Measurements from ENCODE around the gene CCDC195. TPM values are rescaled to one million over a fixed set of nuclear protein-coding genes. Genes with fewer than 3 reads are reported as not detected.

The CCDC195 gene
- total and polyA plus RNA-seq, 2 experiments from 2014 or later, result not detected

DNA sequence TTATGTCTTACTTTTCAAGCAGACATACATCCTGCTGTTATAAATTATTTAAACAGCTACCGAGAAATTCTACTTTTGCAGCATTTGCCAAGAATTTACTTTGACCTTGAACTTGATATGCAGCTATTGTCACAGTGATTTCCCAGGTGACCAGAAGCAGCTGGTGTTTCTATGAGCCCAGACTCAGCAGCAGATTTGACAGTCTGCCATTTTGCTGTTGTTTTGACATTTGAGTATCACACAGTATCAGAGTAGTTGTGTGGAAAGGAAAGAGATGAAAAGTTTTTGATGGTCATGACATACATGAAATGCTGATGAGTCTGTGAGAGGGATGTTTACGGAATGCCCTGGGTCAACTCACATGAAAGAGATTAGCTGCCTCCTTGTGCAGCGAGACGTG is 6.6 kb upstream of the CCDC195 start (continued):
- TF ChIP-seq POLR2AphosphoS5 (IDR thresholded peaks at IDR 0.05; ENCODE audit: low read depth), result no peak
- no peak for TF ChIP-seq ZNF331 (CRISPR knock-in tag; IDR thresholded peaks at IDR 0.05; ENCODE audit: low read depth)
- no peak for TF ChIP-seq ZNF114 (CRISPR knock-in tag; IDR thresholded peaks at IDR 0.05)

DNA sequence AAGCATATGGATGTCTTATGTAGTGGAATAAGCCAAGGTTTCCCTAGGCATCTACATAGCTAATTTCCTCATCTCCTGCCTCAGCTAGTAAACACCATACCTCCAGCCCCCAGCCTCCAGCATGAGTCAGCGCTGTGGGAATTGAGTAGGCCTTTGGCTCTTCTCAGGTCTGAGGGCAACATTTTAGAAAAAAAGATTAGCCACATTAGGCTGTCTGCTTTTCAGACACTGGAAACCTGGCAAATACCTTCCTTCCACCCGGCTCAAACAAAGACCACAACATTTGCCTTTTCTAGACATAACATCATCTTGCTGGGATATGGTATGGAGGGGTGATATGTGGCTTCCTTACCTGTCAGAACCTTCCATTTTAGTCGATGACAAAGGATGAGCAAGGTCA is 6.1 kb upstream of the CCDC195 start:
- Mint-ChIP-seq H3K36me3 (ENCODE audit: low read depth) (0 out of 3 replicates have a peak, but pooled peaks cover 2% of the 10 kb centered on the region), H3K27ac (no peak overlapping the region), H3K27me3 (ENCODE audit: insufficient read depth, low read depth, poor library complexity) (no peaks in the 10 kb centered on the region), H3K9me3 (peaks cover 6% of the 10 kb centered on the region; the same call in 1 of the 3 replicates), H3K4me1 (no peaks in the 10 kb centered on the region), H3K4me3 (no peak overlapping the region)
- Histone ChIP-seq H4K20me1 (replicated peaks; ENCODE audit: insufficient read depth) (no peaks in the 10 kb centered on the region), H3K4me1 (ENCODE audit: insufficient read depth) (no peaks in the 10 kb centered on the region), H3K79me2 (replicated peaks; ENCODE audit: insufficient read depth) (no peaks in the 10 kb centered on the region), H3K27ac (ENCODE audit: low read depth) (no peak overlapping the region), H2AFZ (no peak overlapping the region), H3K4me3 (no peak overlapping the region), H3K36me3 (ENCODE audit: insufficient read depth) (no peaks in the 10 kb centered on the region), H3K27me3 (ENCODE audit: insufficient read depth) (no peaks in the 10 kb centered on the region), H3K9me2 (ENCODE audit: insufficient read depth) (0 out of 2 replicates have a peak, but pooled peaks cover 5% of the 10 kb centered on the region), H3F3A (replicated peaks; ENCODE audit: low read depth) (no peaks in the 10 kb centered on the region), H3K4me2 (no peak overlapping the region)
- DNase-seq (ENCODE audit: low spot score) (no peak), ATAC-seq (no peak)
- TF ChIP-seq, protein P1, sequence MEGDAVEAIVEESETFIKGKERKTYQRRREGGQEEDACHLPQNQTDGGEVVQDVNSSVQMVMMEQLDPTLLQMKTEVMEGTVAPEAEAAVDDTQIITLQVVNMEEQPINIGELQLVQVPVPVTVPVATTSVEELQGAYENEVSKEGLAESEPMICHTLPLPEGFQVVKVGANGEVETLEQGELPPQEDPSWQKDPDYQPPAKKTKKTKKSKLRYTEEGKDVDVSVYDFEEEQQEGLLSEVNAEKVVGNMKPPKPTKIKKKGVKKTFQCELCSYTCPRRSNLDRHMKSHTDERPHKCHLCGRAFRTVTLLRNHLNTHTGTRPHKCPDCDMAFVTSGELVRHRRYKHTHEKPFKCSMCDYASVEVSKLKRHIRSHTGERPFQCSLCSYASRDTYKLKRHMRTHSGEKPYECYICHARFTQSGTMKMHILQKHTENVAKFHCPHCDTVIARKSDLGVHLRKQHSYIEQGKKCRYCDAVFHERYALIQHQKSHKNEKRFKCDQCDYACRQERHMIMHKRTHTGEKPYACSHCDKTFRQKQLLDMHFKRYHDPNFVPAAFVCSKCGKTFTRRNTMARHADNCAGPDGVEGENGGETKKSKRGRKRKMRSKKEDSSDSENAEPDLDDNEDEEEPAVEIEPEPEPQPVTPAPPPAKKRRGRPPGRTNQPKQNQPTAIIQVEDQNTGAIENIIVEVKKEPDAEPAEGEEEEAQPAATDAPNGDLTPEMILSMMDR (conservative IDR thresholded peaks at IDR 0.05; ENCODE audit: low read depth in 2 of 2), result no peak
- TF ChIP-seq POLR2AphosphoS5 (IDR thresholded peaks at IDR 0.05; ENCODE audit: low read depth), result no peak
- no peak for TF ChIP-seq STAT1 (IDR thresholded peaks at IDR 0.05; ENCODE audit: unreplicated experiment)
- TF ChIP-seq ZNF114 (CRISPR knock-in tag; IDR thresholded peaks at IDR 0.05), result no peak
- TF ChIP-seq ZNF331 (CRISPR knock-in tag; IDR thresholded peaks at IDR 0.05; ENCODE audit: low read depth), result no peak
- TF ChIP-seq, protein P2, sequence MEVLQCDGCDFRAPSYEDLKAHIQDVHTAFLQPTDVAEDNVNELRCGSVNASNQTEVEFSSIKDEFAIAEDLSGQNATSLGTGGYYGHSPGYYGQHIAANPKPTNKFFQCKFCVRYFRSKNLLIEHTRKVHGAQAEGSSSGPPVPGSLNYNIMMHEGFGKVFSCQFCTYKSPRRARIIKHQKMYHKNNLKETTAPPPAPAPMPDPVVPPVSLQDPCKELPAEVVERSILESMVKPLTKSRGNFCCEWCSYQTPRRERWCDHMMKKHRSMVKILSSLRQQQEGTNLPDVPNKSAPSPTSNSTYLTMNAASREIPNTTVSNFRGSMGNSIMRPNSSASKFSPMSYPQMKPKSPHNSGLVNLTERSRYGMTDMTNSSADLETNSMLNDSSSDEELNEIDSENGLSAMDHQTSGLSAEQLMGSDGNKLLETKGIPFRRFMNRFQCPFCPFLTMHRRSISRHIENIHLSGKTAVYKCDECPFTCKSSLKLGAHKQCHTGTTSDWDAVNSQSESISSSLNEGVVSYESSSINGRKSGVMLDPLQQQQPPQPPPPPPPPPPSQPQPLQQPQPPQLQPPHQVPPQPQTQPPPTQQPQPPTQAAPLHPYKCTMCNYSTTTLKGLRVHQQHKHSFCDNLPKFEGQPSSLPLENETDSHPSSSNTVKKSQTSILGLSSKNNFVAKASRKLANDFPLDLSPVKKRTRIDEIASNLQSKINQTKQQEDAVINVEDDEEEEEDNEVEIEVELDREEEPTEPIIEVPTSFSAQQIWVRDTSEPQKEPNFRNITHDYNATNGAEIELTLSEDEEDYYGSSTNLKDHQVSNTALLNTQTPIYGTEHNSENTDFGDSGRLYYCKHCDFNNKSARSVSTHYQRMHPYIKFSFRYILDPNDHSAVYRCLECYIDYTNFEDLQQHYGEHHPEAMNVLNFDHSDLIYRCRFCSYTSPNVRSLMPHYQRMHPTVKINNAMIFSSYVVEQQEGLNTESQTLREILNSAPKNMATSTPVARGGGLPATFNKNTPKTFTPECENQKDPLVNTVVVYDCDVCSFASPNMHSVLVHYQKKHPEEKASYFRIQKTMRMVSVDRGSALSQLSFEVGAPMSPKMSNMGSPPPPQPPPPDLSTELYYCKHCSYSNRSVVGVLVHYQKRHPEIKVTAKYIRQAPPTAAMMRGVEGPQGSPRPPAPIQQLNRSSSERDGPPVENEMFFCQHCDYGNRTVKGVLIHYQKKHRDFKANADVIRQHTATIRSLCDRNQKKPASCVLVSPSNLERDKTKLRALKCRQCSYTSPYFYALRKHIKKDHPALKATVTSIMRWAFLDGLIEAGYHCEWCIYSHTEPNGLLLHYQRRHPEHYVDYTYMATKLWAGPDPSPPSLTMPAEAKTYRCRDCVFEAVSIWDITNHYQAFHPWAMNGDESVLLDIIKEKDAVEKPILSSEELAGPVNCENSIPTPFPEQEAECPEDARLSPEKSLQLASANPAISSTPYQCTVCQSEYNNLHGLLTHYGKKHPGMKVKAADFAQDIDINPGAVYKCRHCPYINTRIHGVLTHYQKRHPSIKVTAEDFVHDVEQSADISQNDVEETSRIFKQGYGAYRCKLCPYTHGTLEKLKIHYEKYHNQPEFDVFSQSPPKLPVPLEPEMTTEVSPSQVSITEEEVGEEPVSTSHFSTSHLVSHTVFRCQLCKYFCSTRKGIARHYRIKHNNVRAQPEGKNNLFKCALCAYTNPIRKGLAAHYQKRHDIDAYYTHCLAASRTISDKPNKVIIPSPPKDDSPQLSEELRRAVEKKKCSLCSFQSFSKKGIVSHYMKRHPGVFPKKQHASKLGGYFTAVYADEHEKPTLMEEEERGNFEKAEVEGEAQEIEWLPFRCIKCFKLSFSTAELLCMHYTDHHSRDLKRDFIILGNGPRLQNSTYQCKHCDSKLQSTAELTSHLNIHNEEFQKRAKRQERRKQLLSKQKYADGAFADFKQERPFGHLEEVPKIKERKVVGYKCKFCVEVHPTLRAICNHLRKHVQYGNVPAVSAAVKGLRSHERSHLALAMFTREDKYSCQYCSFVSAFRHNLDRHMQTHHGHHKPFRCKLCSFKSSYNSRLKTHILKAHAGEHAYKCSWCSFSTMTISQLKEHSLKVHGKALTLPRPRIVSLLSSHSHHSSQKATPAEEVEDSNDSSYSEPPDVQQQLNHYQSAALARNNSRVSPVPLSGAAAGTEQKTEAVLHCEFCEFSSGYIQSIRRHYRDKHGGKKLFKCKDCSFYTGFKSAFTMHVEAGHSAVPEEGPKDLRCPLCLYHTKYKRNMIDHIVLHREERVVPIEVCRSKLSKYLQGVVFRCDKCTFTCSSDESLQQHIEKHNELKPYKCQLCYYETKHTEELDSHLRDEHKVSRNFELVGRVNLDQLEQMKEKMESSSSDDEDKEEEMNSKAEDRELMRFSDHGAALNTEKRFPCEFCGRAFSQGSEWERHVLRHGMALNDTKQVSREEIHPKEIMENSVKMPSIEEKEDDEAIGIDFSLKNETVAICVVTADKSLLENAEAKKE (CRISPR knock-in tag; IDR thresholded peaks at IDR 0.05), result no peak
- TF ChIP-seq, protein P3, sequence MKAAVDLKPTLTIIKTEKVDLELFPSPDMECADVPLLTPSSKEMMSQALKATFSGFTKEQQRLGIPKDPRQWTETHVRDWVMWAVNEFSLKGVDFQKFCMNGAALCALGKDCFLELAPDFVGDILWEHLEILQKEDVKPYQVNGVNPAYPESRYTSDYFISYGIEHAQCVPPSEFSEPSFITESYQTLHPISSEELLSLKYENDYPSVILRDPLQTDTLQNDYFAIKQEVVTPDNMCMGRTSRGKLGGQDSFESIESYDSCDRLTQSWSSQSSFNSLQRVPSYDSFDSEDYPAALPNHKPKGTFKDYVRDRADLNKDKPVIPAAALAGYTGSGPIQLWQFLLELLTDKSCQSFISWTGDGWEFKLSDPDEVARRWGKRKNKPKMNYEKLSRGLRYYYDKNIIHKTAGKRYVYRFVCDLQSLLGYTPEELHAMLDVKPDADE (IDR thresholded peaks at IDR 0.05), result no peak
- TF ChIP-seq, protein P4, sequence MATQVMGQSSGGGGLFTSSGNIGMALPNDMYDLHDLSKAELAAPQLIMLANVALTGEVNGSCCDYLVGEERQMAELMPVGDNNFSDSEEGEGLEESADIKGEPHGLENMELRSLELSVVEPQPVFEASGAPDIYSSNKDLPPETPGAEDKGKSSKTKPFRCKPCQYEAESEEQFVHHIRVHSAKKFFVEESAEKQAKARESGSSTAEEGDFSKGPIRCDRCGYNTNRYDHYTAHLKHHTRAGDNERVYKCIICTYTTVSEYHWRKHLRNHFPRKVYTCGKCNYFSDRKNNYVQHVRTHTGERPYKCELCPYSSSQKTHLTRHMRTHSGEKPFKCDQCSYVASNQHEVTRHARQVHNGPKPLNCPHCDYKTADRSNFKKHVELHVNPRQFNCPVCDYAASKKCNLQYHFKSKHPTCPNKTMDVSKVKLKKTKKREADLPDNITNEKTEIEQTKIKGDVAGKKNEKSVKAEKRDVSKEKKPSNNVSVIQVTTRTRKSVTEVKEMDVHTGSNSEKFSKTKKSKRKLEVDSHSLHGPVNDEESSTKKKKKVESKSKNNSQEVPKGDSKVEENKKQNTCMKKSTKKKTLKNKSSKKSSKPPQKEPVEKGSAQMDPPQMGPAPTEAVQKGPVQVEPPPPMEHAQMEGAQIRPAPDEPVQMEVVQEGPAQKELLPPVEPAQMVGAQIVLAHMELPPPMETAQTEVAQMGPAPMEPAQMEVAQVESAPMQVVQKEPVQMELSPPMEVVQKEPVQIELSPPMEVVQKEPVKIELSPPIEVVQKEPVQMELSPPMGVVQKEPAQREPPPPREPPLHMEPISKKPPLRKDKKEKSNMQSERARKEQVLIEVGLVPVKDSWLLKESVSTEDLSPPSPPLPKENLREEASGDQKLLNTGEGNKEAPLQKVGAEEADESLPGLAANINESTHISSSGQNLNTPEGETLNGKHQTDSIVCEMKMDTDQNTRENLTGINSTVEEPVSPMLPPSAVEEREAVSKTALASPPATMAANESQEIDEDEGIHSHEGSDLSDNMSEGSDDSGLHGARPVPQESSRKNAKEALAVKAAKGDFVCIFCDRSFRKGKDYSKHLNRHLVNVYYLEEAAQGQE (IDR thresholded peaks at IDR 0.05; ENCODE audit: unreplicated experiment), result no peak
- TF ChIP-seq EZH2phosphoT487 (IDR thresholded peaks at IDR 0.05; ENCODE audit: unreplicated experiment), result no peak
- TF ChIP-seq JUNB (IDR thresholded peaks at IDR 0.05; ENCODE audit: unreplicated experiment), result no peak
- TF ChIP-seq EZH2 (IDR thresholded peaks at IDR 0.05; ENCODE audit: low read depth, unreplicated experiment), result no peak
- TF ChIP-seq NANOG (IDR thresholded peaks at IDR 0.05; ENCODE audit: borderline replicate concordance), result no peak
- TF ChIP-seq CREB1 (CRISPR knock-in tag; IDR thresholded peaks at IDR 0.05; ENCODE audit: low read depth), result no peak
